Measurements from ENCODE around the gene HSD3B7.

HSD3B7 gene

GRCh38 chr16:30982548-30983288 lies 2.3 kb upstream of the HSD3B7 start:
- Histone ChIP-seq H3K9me2 (ENCODE audit: low read depth, low read length) (no peaks in the 10 kb centered on the region), H3K27me3 (ENCODE audit: insufficient read depth, low read length) (no peaks in the 10 kb centered on the region), H3F3A (ENCODE audit: insufficient read depth, low read length) (no peaks in the 10 kb centered on the region), H3K36me3 (ENCODE audit: insufficient read depth, low read length) (peaks cover 59% of the 10 kb centered on the region), H3K4me3 (ENCODE audit: low read depth, low read length, poor library complexity, severe bottlenecking) (no peak overlapping the region), H3K79me2 (ENCODE audit: insufficient read depth, low read length) (no peaks in the 10 kb centered on the region), H4K20me1 (ENCODE audit: insufficient read depth, low read length) (no peaks in the 10 kb centered on the region), H2AFZ (ENCODE audit: low read length) (no peak overlapping the region), H3K27ac (ENCODE audit: low read depth, low read length, poor library complexity, severe bottlenecking) (no peak overlapping the region), H3K4me2 (ENCODE audit: low read length) (no peak overlapping the region), H3K4me1 (ENCODE audit: insufficient read depth, low read length, severe bottlenecking) (peaks cover 6% of the 10 kb centered on the region), H3K9ac (ENCODE audit: low read length) (no peak overlapping the region), H3K9me3 (ENCODE audit: low read length) (no peaks in the 10 kb centered on the region)
- TF ChIP-seq CTCF (IDR thresholded peaks at IDR 0.05; ENCODE audit: low read length) (no peak), EZH2 (IDR thresholded peaks at IDR 0.05; ENCODE audit: borderline replicate concordance, low read length) (no peak)

GRCh38 chr16:30983289-30983889 lies 1.6 kb upstream of the HSD3B7 start:
- H3K9me2 ChIP-seq (ENCODE audit: low read depth, low read length) = no peaks in the 10 kb centered on the region
- no peak overlapping the region for H3K4me2 ChIP-seq (ENCODE audit: low read length)
- H3F3A ChIP-seq (ENCODE audit: insufficient read depth, low read length) = no peaks in the 10 kb centered on the region
- H3K4me1 ChIP-seq (ENCODE audit: insufficient read depth, low read length, severe bottlenecking) = peaks cover 6% of the 10 kb centered on the region
- H4K20me1 ChIP-seq (ENCODE audit: insufficient read depth, low read length) = no peaks in the 10 kb centered on the region
- no peak overlapping the region for H3K4me3 ChIP-seq (ENCODE audit: low read depth, low read length, poor library complexity, severe bottlenecking)
- TF ChIP-seq CTCF (IDR thresholded peaks at IDR 0.05; ENCODE audit: low read length) (no peak), EZH2 (IDR thresholded peaks at IDR 0.05; ENCODE audit: borderline replicate concordance, low read length) (no peak)
- no peak overlapping the region for H3K27ac ChIP-seq (ENCODE audit: low read depth, low read length, poor library complexity, severe bottlenecking)
- no peaks in the 10 kb centered on the region for H3K79me2 ChIP-seq (ENCODE audit: insufficient read depth, low read length)
- peaks cover 55% of the 10 kb centered on the region for H3K36me3 ChIP-seq (ENCODE audit: insufficient read depth, low read length)
- H3K9ac ChIP-seq (ENCODE audit: low read length) = no peak overlapping the region
- H2AFZ ChIP-seq (ENCODE audit: low read length) = no peak overlapping the region
- no peaks in the 10 kb centered on the region for H3K27me3 ChIP-seq (ENCODE audit: insufficient read depth, low read length)
- H3K9me3 ChIP-seq (ENCODE audit: low read length) = no peaks in the 10 kb centered on the region

- H3K4me2 ChIP-seq (ENCODE audit: low read length) = no peak overlapping the region
- H3K36me3 ChIP-seq (ENCODE audit: insufficient read depth, low read length) = peaks cover 48% of the 10 kb centered on the region
- H4K20me1 ChIP-seq (ENCODE audit: insufficient read depth, low read length) = no peaks in the 10 kb centered on the region
- no peak for TF ChIP-seq EZH2 (IDR thresholded peaks at IDR 0.05; ENCODE audit: borderline replicate concordance, low read length)
- no peak for TF ChIP-seq CTCF (IDR thresholded peaks at IDR 0.05; ENCODE audit: low read length)
- H3K4me3 ChIP-seq (ENCODE audit: low read depth, low read length, poor library complexity, severe bottlenecking) = no peak overlapping the region
- peaks cover 10% of the 10 kb centered on the region for H3K4me1 ChIP-seq (ENCODE audit: insufficient read depth, low read length, severe bottlenecking)
- H3K9me3 ChIP-seq (ENCODE audit: low read length) = no peaks in the 10 kb centered on the region
- no peak overlapping the region for H3K9ac ChIP-seq (ENCODE audit: low read length)
- H3K27me3 ChIP-seq (ENCODE audit: insufficient read depth, low read length) = no peaks in the 10 kb centered on the region
- H3K27ac ChIP-seq (ENCODE audit: low read depth, low read length, poor library complexity, severe bottlenecking) = no peak overlapping the region
- no peaks in the 10 kb centered on the region for H3K9me2 ChIP-seq (ENCODE audit: low read depth, low read length)
- H3K79me2 ChIP-seq (ENCODE audit: insufficient read depth, low read length) = no peaks in the 10 kb centered on the region
- no peak overlapping the region for H2AFZ ChIP-seq (ENCODE audit: low read length)
- no peaks in the 10 kb centered on the region for H3F3A ChIP-seq (ENCODE audit: insufficient read depth, low read length)
Measured at GRCh38 chr16:30983898-30984610, 953 bp upstream of the HSD3B7 start.
